ENCODE measurements around the gene SPECC1.
"Not testable (repeated sequence)": the region's sequence is repeated elsewhere in the genome, so short reads cannot be mapped to it uniquely, and the experiment has no call there.

Gene SPECC1

DNA sequence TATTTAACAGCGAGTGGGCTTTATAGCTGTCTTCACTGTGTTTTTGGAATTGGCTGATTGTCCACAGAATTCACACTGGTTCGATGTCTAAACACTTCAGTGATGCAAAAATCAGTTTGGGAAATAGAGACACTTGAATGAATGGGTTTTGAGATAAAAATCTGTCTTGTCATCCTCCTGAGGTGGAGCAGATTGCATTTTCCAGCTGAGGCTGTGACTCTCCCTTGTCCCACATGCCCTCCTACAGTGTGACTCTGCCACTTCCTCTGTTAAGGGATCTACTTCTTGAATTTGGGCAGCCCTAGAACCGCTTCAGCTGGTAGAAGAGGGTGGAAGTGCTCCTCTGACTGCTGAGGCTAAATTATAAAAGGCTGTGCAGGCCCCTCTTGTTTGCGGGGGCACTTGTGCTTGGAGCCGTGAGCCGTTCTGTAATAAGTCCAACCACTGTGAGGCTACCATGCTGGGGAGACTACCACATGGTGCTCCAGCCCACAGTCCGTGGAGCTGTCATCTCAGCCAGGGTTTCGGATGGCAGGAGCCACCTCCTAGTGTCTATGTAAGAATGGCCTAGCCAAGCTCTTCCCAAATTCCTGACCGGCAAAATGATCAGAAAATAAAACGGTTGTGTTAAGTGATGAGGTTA, 175.9 kb downstream of the SPECC1 start:
- no peak for DNase-seq

- DNase-seq, result no peak
Observed at GRCh38 chr17:20187049-20187448, 177.9 kb downstream of the SPECC1 start.

DNA sequence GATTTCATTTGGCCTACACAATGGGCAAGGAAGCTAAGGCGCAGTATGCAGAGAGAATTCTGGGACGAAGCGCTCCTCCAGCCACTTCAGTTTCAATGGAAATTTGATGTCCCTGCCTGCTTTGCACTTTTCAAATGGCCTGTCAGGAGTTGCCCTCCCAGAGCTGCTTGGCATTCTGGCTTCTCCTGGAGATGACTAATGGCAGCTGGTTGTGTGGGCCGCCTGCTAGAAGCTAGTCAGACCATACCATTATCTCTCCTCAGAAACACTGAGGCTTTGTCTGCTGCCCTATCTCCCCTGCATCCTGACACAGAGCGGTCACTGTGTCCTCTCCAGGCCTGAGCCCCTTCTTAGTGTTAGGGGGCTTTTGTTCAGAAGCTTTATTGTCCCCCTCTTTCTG, 180.1 kb downstream of the SPECC1 start:
- no peak for DNase-seq

GRCh38 chr17:20189979-20190378, 180.8 kb downstream of the SPECC1 start:
- DNase-seq, result no peak

GRCh38 chr17:20190605-20191004, 181.4 kb downstream of the SPECC1 start:
- no peak for DNase-seq

DNA sequence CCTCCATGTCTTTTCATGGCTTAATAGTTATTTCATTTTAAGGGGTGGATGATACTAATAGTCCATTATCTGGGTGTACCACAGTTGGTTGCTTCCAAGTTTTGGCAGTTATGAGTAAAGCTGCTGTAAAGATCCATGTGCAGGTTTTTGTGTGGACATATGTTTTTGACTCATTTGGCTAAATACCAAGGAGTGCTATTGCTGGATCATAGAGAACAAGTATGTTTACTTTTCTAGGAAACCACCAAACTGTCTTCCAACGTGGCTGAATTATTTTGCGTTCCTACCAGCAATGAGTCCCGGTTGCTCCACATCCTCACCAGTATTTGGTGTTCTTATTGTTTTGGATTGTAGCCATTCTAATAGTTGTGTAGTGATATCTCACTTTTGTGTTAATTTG, 181.9 kb downstream of the SPECC1 start:
- no peak for DNase-seq

GRCh38 chr17:20196286-20196685, 187.1 kb downstream of the SPECC1 start:
- DNase-seq, result not testable (repeated sequence)

DNA sequence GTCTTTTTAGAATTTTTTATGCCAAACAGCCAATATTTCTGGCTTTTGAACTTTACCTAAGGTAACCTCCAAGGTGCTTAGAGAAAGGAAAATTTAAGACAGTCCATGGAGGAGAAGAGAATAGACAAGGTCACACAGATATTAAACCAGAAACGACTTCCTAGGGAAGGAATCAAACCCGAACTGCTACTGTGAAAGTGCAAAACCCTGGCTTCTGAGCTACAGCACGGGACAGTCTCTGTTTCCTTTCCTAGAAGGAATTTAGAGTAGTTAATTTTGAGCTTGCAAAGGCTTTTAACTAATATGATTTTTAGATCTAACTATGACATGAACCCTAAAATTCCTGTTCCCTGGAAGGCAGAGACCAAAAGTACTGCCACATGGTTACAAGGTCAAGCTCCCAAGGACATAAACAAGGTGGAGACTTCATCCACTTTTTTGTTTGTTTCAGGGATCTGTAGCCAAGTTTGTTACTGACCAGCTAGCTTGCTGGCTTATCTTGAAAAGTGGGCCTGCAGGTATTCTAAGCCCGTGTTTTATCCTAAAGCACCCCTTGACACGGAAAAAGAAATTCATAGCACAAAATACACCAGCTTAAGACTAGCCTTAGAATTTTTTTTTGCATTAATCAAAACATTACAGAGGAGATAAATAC, 188.2 kb downstream of the SPECC1 start:
- DNase-seq, result no peak

GRCh38 chr17:20200016-20200795, 191.0 kb downstream of the SPECC1 start:
- DNase-seq, result no peak

DNA sequence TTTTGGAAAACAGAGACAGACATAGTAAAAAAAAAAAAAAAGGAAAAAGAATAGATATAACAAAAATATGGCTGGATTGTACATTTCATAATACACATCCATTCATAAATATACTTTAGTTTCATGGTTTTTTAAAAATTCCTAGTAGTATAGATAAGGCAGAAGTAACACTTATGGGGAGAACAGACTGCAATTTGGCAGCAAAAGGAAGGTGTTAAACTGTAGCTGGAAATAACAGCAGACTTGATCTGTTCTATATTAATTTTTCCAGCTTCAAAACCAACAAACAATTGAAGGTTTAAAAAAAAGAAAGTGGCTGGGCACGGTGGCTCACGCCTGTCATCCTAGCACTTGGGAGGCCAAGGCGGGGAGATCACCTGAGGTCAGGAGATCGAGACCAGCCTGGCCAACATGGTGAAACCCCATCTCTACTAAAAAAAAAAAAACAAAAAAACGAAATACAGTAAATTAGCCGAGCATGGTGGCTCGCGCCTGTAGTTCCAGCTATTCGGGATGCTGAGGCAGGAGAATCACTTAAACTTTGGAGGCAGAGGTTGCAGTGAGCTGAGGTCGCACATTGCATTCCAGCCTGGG, 191.8 kb downstream of the SPECC1 start:
- no peak for DNase-seq

- no peak for DNase-seq
Observed at GRCh38 chr17:20202141-20202621, 193.0 kb downstream of the SPECC1 start.

- no peak for DNase-seq
Observed at GRCh38 chr17:20203018-20203417, 193.9 kb downstream of the SPECC1 start.

GRCh38 chr17:20203761-20204263, 194.7 kb downstream of the SPECC1 start:
- no peak for DNase-seq

DNA sequence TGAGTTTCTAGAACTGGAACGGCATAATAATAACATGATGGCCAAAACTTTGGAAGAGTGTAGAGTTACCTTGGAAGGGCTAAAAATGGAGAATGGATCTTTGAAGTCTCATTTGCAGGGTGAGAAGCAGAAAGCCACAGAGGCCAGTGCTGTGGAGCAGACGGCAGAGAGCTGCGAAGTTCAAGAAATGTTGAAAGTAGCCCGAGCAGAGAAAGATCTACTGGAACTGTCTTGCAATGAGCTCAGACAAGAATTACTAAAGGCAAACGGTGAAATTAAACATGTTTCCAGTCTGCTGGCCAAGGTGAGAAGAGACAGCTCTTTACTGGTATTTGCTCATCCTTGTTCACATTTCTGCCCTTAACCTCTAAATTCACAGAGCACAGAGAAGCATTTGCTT, 196.4 kb downstream of the SPECC1 start:
- no peak for DNase-seq

GRCh38 chr17:20206068-20206467, 196.9 kb downstream of the SPECC1 start:
- DNase-seq, result no peak

- DNase-seq, result no peak
Observed at GRCh38 chr17:20206591-20206990, 197.4 kb downstream of the SPECC1 start.

DNA sequence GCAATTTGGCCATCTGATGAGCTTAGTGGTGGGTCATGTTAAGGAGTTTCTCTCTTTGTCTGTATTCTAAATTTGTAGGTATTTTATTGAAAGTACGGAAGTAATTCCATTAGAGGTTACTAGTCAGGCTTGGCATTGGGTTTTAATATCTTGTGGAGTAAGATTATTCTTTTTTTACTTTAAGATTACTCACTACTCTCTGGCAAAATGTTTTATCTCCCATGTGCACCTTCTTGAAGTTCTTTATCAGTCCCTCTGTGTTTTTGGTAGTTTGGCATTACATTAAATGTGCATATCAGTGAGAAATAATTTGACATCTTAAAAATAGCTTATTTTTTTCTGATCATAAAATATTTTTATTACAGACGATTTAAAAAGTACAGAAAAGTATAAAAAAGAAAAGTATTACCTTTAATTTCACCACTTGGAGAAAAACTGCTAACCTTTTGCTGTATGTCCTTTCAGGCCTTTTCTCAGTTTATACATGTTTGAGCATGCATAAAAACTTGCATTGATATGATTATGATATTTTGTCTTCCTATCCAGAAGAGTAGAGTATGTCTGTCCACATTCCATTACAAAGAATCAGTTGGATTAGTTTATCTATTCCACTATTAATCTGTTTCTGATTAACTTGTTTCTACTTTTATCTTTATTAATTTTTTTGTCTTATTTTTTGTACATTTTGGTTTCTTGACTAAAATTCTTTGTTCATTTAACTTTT, 198.3 kb downstream of the SPECC1 start:
- no peak for DNase-seq

DNA sequence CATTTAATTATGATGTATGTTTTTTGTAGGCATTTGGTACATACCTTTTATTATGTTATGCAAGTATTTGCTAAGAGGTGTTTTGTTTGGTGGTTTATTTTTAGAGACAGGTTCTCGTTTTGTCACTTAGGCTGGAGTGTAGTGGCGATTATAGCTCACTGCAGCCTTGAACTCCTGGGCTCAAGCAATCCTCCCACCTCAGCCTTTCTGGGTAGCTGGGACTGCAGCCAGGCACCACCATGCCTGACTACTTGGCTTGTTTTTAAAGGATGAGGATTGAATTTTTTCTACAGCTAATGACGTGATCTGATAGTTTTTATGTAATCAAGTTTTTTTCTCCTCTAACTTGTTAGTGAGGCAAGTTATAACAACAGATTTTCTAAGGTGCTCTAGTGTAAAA, 199.6 kb downstream of the SPECC1 start:
- DNase-seq, result no peak

DNA sequence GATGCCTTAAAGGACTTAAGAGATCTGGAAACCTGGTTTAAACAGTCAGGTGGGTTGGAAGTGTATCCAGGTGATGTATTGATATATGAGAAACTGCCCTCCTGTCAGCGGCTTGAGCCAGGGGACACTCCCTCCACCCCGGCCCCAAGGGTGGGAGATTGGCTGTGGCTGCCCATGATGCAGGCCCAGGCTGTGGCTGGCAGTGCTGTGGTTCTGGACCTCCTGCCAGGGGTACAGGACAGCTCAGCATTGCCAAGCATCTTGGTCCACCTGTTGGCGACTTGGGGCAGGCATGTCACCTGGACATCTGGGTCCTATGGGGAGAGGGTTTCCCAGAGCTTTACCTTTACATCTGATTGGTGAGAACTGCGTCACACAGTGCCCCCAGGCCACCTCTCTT, 201.0 kb downstream of the SPECC1 start:
- DNase-seq, result no peak

DNA sequence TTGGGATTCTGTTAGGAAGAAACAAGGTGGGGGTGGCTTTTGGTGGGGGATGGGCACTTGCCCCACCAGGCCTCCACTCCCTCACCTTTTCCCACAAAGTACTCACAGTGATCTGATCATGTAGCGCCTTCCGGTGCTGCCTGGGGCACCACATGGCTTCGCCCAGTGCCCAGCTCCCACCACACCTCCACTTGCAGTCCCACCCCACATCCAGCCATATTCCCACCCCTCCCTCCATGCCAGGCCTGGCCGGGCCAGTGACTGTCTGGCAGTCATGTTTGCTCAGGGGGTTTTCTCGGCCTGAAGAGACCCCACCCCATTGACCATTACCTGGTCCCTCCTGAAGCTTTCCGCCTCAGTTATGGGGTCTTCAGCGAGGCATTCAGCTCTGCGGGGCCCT, 201.5 kb downstream of the SPECC1 start:
- DNase-seq, result no peak

DNA sequence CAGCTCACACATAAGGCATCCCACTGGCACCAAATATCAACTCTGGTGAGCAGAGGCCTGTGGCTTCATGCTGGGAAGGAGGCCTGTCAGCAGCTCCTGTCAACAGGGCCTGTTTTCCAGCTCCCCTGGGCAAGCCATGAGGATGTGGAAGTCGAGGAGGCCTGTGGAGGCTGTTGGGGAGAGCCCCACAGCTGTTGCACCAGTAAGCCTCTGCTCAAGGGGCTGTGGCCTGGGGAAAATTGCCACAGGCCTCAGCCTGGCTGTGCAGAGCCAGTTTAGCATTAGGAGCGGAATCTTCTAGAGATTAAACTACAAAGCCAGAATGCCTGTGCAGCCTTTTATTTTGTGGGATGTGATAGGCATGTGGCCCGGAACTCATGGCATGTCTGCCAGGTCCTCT, 202.1 kb downstream of the SPECC1 start:
- no peak for DNase-seq

DNA sequence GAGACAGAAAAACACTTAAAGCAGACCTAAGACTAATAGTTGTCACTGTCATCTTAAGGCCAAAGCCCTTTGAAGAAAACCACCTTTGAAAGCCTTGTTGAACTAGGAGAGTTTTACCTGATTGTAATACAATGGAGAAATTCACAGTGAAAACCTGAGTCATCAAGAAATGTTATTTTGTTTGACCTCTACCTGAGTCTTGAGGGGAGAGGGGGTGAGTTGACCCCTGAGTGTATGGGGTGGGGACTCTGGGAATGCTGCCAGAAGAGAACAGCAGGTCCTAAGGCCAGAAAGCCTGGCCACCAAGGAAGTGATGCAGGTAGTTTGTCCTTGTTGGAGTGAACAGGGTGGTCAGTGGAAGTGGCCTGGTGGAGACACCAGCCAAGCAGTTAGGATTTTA, 204.3 kb downstream of the SPECC1 start:
- no peak for DNase-seq

DNA sequence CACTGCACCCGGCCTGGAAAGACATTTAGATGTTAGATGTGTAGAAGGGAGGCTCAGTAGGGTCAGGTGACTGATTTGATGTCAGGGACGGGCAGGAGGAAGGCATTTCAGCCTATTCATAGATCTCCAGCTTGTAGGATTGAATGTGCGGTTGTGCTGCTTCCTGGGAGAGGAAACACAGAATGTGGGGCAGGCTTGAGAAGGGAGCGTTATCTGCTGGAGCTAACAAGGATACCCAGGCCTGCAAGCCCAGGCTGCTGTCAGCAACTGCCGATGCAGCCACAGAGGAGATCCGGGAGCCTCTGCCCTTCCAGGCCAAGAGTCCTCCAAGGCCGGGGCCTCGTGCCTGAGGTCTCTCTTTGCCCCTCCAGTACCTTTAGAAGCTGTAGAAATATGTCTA, 205.6 kb downstream of the SPECC1 start:
- no peak for DNase-seq

Measured in NCI-H1092 (cell line).